ENCODE data around the gene RAP1GAP.
"Not testable (repeated sequence)": the region's sequence is repeated elsewhere in the genome, so short reads cannot be mapped to it uniquely, and the experiment has no call there.

RAP1GAP gene

DNA sequence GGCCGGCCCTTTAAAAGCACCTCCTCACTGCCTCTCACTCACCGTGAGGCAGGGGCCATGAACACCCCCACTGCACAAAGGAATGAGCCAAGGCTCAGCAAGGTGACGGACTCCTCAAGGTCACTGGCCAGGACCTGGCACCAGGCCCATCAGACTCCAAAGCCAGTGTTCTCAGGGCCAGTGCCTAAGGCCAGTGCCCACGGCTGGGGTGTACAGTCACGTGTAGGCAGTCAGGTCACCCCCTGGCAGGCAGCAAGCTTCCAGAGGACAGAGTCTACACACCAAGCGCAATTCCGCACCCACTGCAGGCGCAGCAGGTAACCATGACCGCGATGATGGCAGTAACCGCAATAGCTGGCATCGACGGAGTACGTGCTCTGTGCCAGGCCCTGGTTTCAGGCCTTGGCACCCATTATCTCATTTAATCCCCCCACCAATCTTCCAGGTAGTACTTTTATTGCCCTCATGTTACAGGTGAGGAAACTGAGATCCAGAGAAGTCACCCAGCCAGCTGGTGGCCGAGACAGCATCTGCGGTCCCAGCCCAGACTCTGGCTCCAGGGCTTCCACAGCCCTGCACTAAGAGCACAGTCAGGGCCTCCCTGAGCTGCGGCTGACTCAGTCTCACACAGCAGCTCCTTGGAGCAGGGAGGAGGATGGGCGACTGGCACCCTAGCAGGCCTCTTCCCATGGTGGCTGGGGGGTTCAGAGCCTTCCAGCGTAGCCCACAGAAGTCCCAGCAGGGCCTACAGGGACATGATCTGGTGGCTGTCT, 27.0 kb downstream of the RAP1GAP start:
- no peak for DNase-seq

GRCh38 chr1:21641537-21641936, 27.6 kb downstream of the RAP1GAP start:
- no peak for DNase-seq

DNA sequence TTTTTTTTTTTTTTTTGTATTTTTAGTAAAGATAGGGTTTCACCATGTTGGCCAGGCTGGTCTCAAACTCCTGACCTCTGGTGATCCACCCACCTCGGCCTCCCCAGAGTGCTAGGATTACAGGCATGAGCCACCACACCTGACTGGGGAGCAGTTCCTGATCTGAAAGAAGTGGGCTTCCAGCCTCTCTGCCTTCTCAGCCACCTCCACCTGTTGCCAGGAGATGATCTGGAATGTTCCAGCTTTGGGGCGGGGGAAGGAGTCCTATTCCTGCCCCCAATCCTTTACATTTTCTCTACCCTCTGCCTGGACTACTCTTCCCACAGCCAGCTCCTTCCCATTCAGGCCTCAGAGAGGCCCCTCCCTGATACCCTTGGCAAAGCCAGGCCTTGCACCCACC, 28.1 kb downstream of the RAP1GAP start:
- DNase-seq, result no peak

GRCh38 chr1:21640653-21641052, 28.5 kb downstream of the RAP1GAP start:
- no peak for DNase-seq

- DNase-seq, result no peak
Measured at GRCh38 chr1:21639594-21640041, 29.5 kb downstream of the RAP1GAP start.

- peak; percentile 84 for DNase-seq
Measured at GRCh38 chr1:21638531-21639341, 30.4 kb downstream of the RAP1GAP start.

- DNase-seq, result no peak
Measured at GRCh38 chr1:21637514-21637913, 31.6 kb downstream of the RAP1GAP start.

- DNase-seq, result no peak
Measured at GRCh38 chr1:21636029-21636428, 33.1 kb downstream of the RAP1GAP start.

DNA sequence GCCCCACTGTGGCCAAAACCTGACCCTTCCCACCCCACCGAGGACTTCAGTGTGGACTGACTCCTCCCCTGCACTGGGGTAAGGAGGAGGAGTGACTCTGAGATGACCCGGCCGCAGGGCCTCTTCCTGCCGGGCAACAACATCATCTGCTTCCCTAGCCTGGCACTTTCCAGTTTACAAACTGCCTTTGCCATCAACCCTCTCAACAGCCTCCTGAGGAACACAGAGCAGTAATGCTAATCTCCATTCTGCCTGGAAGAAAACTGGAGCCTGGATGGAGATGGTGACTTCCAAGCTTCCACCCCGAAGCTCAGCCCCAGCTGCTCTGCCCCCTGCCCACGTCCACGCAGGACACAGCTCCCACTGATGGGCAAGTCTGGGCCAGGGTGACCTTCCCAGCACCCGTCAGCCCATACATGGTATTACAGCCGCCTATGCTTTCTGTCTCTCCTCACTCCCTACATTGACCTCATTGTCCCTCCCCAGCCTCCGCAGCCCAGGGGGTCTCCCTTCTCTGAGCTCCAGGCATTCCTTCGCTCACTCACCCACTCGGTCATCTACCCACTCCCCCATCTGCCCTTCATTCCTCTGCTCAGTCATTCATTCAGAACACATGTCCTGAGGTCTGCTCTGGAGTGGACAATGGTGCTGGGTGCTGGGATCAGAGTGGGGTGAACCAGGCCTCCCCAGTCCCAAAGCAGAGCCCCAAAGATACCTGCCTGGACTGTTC, 34.2 kb downstream of the RAP1GAP start:
- no peak for DNase-seq

DNA sequence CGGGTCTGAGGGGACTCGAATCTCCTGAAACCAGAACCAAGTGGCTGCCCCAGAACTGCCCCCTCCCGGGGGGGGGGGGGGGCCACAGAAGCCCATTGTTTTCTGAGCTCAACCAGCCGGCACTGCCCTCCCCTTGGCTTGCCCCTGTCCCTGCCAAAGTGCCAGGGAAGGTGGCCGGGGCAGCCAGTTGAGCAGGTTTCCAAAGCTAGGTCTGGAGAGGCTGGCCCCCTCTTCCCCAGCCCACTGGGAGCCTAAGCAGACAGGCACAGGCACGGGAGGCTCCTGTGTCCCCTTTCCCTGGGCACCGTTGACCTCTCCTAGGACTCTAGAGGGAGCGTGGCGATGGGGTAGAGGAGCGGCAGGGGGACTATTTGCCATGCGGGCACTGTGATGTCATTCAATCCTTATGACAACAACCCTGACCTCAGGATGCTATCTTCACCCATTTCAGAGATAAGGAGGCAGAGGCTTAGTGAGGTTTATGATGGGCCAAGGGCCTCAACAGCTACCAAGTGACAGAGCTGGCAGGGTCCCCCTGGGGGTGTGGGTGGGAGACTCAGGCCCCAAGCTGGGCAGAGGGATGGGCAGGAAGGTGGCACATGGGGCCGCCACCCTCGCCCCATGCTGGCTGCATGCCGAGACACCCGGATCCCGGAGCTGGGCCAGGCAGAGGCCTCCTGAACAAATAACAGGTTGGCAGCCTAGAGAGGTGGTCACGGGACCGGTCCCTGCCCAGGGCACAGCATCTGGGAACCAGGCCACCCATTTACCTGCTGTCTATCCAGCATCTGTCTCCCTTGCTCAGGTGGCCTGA, 35.0 kb downstream of the RAP1GAP start:
- no peak for DNase-seq

GRCh38 chr1:21633141-21633755, 35.9 kb downstream of the RAP1GAP start:
- DNase-seq, result no peak

DNA sequence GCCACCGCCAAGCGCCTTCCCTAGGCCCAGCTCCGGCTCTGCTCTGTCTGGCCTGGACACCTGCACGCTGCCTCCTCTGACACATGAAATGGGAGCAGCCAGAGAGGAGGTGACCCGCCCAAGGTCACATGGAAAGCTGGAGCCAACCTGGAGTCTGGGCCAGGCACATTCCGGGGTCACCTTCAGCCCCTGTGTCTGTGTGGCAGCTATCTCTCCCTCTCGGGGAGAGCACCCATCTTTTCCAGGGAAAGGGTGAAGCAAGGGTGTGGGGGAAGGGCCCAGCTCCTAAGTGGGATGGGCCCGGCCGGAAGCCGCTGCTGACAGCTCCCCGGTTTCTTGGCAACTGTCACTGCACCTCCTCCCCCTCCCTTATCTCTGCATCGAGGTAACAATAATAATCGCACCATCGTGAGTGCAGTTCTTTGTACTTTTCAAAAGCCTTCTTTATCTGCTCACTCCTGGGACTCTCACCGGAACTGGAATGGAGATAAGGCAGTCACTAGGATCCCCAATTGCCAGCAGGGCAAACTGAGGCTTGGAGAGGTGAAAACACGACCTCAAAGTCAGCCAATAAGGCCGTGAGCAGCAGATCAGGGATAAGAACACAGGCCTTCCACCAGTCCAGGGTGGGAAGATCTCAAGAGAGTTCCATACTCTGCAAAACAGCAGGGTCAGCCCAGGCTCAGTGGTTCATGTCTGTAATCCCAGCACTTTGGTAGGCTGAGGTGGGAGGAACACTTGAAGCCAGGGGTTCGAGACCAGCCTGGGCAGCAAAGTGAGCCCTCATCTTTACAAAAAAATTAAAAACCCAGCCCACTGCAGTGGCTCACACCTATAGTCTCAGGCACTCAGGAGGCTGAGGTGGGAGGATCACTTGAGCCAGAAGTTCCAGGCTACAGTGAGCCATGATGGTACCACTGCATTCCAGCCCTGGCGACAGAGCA, 36.9 kb downstream of the RAP1GAP start:
- peak; percentile 76 for DNase-seq

GRCh38 chr1:21631590-21631943, 37.6 kb downstream of the RAP1GAP start:
- not testable (repeated sequence) for DNase-seq

- DNase-seq, result no peak
Measured at GRCh38 chr1:21630571-21631343, 38.4 kb downstream of the RAP1GAP start.

DNA sequence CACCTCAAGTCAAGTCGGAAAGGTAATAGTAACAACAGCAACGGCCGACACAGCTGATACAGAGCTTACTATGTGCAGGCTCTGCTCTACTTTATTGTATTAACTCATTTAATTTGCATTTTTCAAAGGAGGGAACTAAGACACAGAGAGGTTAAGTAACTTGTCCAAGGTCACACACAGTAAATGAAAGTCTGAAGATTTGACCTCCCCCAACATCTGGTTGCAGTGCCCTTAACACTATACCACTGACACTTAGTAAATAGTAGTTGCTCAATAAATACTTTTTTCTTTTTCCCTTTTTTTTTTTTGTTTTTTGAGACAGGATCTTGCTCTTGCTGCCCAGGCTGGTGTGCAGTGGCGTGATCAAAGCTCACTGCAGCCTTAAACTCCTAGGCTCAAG, 39.2 kb downstream of the RAP1GAP start:
- DNase-seq, result no peak

- no peak for DNase-seq
Measured at GRCh38 chr1:21628798-21629393, 40.3 kb downstream of the RAP1GAP start.

DNA sequence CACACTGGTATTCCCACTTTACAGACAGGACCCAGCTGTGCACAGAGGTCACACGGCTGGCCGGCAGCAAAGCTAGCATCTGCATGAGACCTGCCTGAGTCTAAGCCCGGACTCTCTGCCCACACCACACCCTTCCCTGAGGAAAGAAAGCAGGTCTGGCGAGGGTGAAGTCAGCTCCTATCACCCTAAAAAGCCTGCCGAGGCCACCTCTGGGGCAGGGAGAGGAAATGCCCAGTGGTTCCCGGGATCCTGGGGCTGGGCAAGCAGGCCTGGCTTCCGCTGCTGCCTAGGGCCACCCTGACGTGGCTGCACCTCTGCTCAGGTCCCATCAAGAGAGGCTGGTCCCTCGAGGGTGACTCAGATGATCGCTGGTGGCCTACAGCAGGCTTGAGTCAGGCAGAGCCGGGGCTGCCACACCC, 42.2 kb downstream of the RAP1GAP start:
- DNase-seq, result no peak

DNA sequence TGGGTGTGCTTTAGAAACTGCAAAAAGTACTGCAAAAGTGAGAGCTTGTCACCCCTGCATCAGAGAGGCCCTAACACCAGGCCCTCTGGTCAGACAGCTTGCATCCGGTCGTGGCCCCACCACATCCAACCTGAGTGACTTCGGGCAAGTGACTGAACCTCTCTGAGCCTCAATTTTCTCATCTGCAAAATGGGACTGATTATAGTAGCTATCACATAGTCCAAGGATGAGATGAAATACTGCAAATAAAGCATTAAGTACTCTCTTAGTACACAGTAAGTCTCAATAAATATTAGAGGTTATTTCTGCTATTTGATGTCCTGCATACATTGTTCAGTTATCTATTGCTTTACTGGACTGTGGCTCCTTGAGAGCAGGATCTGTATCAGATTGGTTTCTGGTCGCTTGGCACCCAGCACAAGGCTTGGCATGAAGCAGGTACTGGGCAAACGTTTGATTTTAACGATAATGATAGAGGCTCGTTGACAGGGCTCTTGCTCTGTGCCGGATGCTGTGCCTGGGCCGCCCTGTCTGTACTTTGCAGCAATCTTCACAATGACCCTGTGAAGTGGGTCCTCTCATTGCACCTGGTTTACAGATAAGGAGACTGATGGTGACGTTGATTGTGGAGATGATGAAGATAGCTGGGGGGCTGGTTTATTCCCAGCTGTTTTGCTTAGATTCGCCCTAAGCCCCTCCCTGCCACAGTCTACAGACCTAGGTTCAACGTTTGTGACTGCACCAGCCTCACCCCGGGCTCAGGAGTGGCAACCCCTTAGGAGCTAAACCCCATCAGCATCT, 43.6 kb downstream of the RAP1GAP start:
- no peak for DNase-seq

Measured in hematopoietic multipotent progenitor cell treated with erythropoietin and hydrocortisone succinate and interleukin-3 and kit ligand, for 4 days (in vitro differentiated cells).